Smooth muscle cell (in vitro differentiated cells): Measurements from ENCODE around the gene SPTBN2. TPM values are rescaled to one million over a fixed set of nuclear protein-coding genes. Genes with fewer than 3 reads are reported as not detected.

Experiments
- DNase-seq: peaks from one replicate; lab custom pipeline; 2025; ENCODE audit not compliant: unreplicated experiment; lab: John Stamatoyannopoulos, UW
- H2AFZ ChIP-seq: fragments of 200-600 bp; sonication (generic); 2 replicates; pipeline ENCODE4 v1.6.0; 2016; ENCODE audit warnings: antibody characterized with exemption, low read depth, mild to moderate bottlenecking
- H3F3A ChIP-seq: fragments of 200-600 bp; sonication (generic); 2 replicates; pipeline ENCODE4 v1.6.0; 2017; ENCODE audit warnings: antibody characterized with exemption, low read depth
- H3K27ac ChIP-seq: fragments of 200-600 bp; sonication (generic); 2 replicates; pipeline ENCODE4 v1.5.1; 2016; ENCODE audit warnings: low read depth, mild to moderate bottlenecking
- H3K27me3 ChIP-seq: fragments of 200-600 bp; sonication (generic); 2 replicates; pipeline ENCODE4 v1.6.1; 2016; ENCODE audit warnings: low read depth, mild to moderate bottlenecking
- H3K36me3 ChIP-seq: fragments of 200-600 bp; sonication (generic); 2 replicates; pipeline ENCODE4 v1.5.1; 2016; ENCODE audit warnings: low read depth
- H3K4me1 ChIP-seq: fragments of 200-600 bp; sonication (generic); 2 replicates; pipeline ENCODE4 v1.5.1; 2016; ENCODE audit warnings: low read depth
- H3K4me2 ChIP-seq: fragments of 200-600 bp; sonication (generic); 2 replicates; pipeline ENCODE4 v1.6.0; 2016; ENCODE audit warnings: mild to moderate bottlenecking
- H3K4me3 ChIP-seq: fragments of 200-600 bp; sonication (generic); 2 replicates; pipeline ENCODE4 v1.5.1; 2016; ENCODE audit warnings: mild to moderate bottlenecking
- H3K79me2 ChIP-seq: fragments of 200-600 bp; sonication (generic); 2 replicates; pipeline ENCODE4 v1.6.0; 2016; ENCODE audit warnings: low read depth, mild to moderate bottlenecking
- H3K9ac ChIP-seq: fragments of 200-600 bp; sonication (generic); 2 replicates; pipeline ENCODE4 v1.6.0; 2016; ENCODE audit warnings: low read depth
- H3K9me3 ChIP-seq: fragments of 200-600 bp; sonication (generic); replicated peaks from 2 replicates; pipeline ENCODE4 v1.5.1; 2016; ENCODE audit warnings: low read depth
- H4K20me1 ChIP-seq: fragments of 200-600 bp; sonication (generic); 2 replicates; pipeline ENCODE4 v1.6.0; 2016; ENCODE audit warnings: low read depth
- CTCF ChIP-seq: fragments of 200-600 bp; sonication (generic); IDR thresholded peaks from 2 replicates; pipeline ENCODE4 v1.5.1; 2017; ENCODE audit warnings: borderline replicate concordance, mild to moderate bottlenecking, antibody characterized with exemption; ENCODE audit not compliant: insufficient read depth, poor library complexity, severe bottlenecking
- WGBS: methylation state at CpG from one replicate; pipeline ENCODE4 v1.1.7; 2016; ENCODE audit warnings: low lambda C conversion rate; 5-methylcytosine and 5-hydroxymethylcytosine counted together
- polyA plus RNA-seq: library from polyadenylated mRNA; unstranded; fragments of >200 nt; fragmentation: Nextera tagmentation; extraction: Ambion mirVana; gene quantifications from 2 replicates; pipeline ENCODE4 v1.2.1, GENCODE V29; 2016
- total RNA-seq: library from RNA; depleted of rRNA; stranded (reverse); fragments of >200 nt; gene quantifications from 2 replicates; pipeline ENCODE4 v1.2.3, GENCODE V29; 2014

Gene SPTBN2
- total and polyA plus RNA-seq, 2 experiments from 2014 or later: 15.7 to 20.9 TPM

GRCh38 chr11:66685276-66686099 lies 43.5 kb downstream of the SPTBN2 start:
- no peaks in the 10 kb centered on the region for H3K27me3 ChIP-seq
- H3F3A ChIP-seq: no peaks in the 10 kb centered on the region
- DNase-seq: no peak
- H3K9me3 ChIP-seq: no peaks in the 10 kb centered on the region
- H3K9ac ChIP-seq: no peak overlapping the region
- peak overlapping the region; percentile 66 for H3K27ac ChIP-seq
- H3K79me2 ChIP-seq: no peaks in the 10 kb centered on the region
- H3K4me1 ChIP-seq: no peaks in the 10 kb centered on the region
- H3K36me3 ChIP-seq: no peaks in the 10 kb centered on the region
- WGBS: 90% methylated on average over 25 of the region's 27 CpGs
- TF ChIP-seq CTCF: no peak
- H2AFZ ChIP-seq: no peak overlapping the region
- no peak overlapping the region for H3K4me3 ChIP-seq
- H3K4me2 ChIP-seq: no peak overlapping the region
- H4K20me1 ChIP-seq: no peaks in the 10 kb centered on the region

DNA sequence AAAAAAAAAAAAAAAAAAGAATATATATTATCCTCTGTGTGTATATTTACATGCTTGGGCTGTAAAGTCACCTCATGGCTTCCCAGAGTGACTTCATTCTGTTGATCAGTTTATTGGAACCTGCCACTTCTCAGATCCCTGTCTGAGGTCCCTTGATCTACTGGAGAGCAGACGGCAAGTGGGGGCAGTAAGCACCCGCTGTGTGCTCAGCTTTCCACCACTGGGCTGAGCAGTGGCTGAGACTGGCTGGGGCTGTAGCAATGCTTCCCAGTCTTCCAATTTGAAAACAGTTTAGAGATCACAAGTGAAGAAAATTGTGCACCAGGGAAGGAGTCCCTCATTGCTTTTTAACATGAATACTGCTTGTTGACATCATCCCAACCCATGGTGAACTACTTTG lies 44.4 kb downstream of the SPTBN2 start:
- TF ChIP-seq CTCF: no peak
- no peaks in the 10 kb centered on the region for H3K79me2 ChIP-seq
- no peaks in the 10 kb centered on the region for H3K36me3 ChIP-seq
- no peak overlapping the region for H3K4me2 ChIP-seq
- H3K9ac ChIP-seq: no peak overlapping the region
- H3K4me1 ChIP-seq: no peaks in the 10 kb centered on the region
- H3K27me3 ChIP-seq: no peaks in the 10 kb centered on the region
- H3K4me3 ChIP-seq: no peak overlapping the region
- H3K9me3 ChIP-seq: no peaks in the 10 kb centered on the region
- DNase-seq: no peak
- H4K20me1 ChIP-seq: no peaks in the 10 kb centered on the region
- WGBS: 93% methylated on average over 2 of the region's 2 CpGs
- no peaks in the 10 kb centered on the region for H3F3A ChIP-seq
- H3K27ac ChIP-seq: peak overlapping the region; percentile 66
- H2AFZ ChIP-seq: no peak overlapping the region

GRCh38 chr11:66683877-66684276 lies 45.1 kb downstream of the SPTBN2 start:
- Histone ChIP-seq H3K4me3 (no peak overlapping the region), H3K9me3 (no peaks in the 10 kb centered on the region), H3K36me3 (no peaks in the 10 kb centered on the region), H3K4me1 (no peaks in the 10 kb centered on the region), H4K20me1 (no peaks in the 10 kb centered on the region), H3K27me3 (no peaks in the 10 kb centered on the region), H2AFZ (no peak overlapping the region), H3K79me2 (no peaks in the 10 kb centered on the region), H3F3A (no peaks in the 10 kb centered on the region), H3K27ac (no peak overlapping the region), H3K4me2 (no peak overlapping the region), H3K9ac (no peak overlapping the region)
- WGBS: 96% methylated on average over 8 of the region's 8 CpGs
- TF ChIP-seq CTCF: no peak
- DNase-seq: no peak
